GM23248 (cell line): ENCODE data around the gene BHLHE41. TPM values are rescaled to one million over a fixed set of nuclear protein-coding genes. Genes with fewer than 3 reads are reported as not detected.
A peak's percentile ranks its signal among the peaks of the same experiment; 100 is the strongest.

Experiments
- DNase-seq: peaks from one replicate; pipeline ENCODE4 v3.0.0-alpha.2; 2015
- H2AFZ ChIP-seq: fragments of 200-600 bp; sonication (generic); 2 replicates; pipeline ENCODE4 v1.6.1; 2016; ENCODE audit warnings: antibody characterized with exemption
- H3F3A ChIP-seq: fragments of 200-600 bp; sonication (generic); 2 replicates; pipeline ENCODE4 v1.6.1; 2016; ENCODE audit warnings: mild to moderate bottlenecking, antibody characterized with exemption, mixed run types; ENCODE audit not compliant: insufficient read depth
- H3K27ac ChIP-seq: fragments of 200-600 bp; sonication (generic); 2 replicates; pipeline ENCODE4 v1.5.1; 2016; ENCODE audit warnings: mild to moderate bottlenecking
- H3K27me3 ChIP-seq: fragments of 200-600 bp; sonication (generic); replicated peaks from 2 replicates; pipeline ENCODE4 v1.6.1; 2016; ENCODE audit warnings: mild to moderate bottlenecking; ENCODE audit not compliant: insufficient read depth
- H3K36me3 ChIP-seq: fragments of 200-600 bp; sonication (generic); 2 replicates; pipeline ENCODE4 v1.6.1; 2016; ENCODE audit warnings: low read depth, mild to moderate bottlenecking
- H3K4me1 ChIP-seq: fragments of 200-600 bp; sonication (generic); 2 replicates; pipeline ENCODE4 v1.6.1; 2016; ENCODE audit warnings: mild to moderate bottlenecking; ENCODE audit not compliant: insufficient read depth
- H3K4me2 ChIP-seq: fragments of 200-600 bp; sonication (generic); one replicate; pipeline ENCODE4 v1.6.1; 2016; ENCODE audit warnings: mild to moderate bottlenecking; ENCODE audit not compliant: unreplicated experiment
- H3K4me3 ChIP-seq: fragments of 200-600 bp; sonication (generic); 2 replicates; pipeline ENCODE4 v1.5.1; 2016; ENCODE audit warnings: mild to moderate bottlenecking
- H3K79me2 ChIP-seq: fragments of 200-600 bp; sonication (generic); 2 replicates; pipeline ENCODE4 v1.6.1; 2016; ENCODE audit warnings: mild to moderate bottlenecking; ENCODE audit not compliant: insufficient read depth
- H3K9ac ChIP-seq: fragments of 200-600 bp; sonication (generic); 2 replicates; pipeline ENCODE4 v1.6.1; 2016; ENCODE audit warnings: mild to moderate bottlenecking
- H3K9me2 ChIP-seq: fragments of 200-600 bp; sonication (generic); 2 replicates; pipeline ENCODE4 v1.6.1; 2016; ENCODE audit warnings: mixed run types, mild to moderate bottlenecking, moderate library complexity; ENCODE audit not compliant: insufficient read depth
- H3K9me3 ChIP-seq: fragments of 200-600 bp; sonication (generic); one replicate; pipeline ENCODE4 v1.6.1; 2017; ENCODE audit warnings: low read depth
- H4K20me1 ChIP-seq: fragments of 200-600 bp; sonication (generic); 2 replicates; pipeline ENCODE4 v1.6.0; 2016; ENCODE audit not compliant: insufficient read depth
- EZH2 ChIP-seq: fragments of 200-600 bp; sonication (generic); IDR thresholded peaks from 2 replicates; pipeline ENCODE4 v1.6.1; 2018; ENCODE audit warnings: antibody characterized with exemption, mild to moderate bottlenecking; ENCODE audit not compliant: insufficient read depth, poor library complexity, severe bottlenecking
- EZH2phosphoT487 ChIP-seq: fragments of 200-600 bp; sonication (generic); IDR thresholded peaks from 2 replicates; pipeline ENCODE4 v1.6.1; 2018; ENCODE audit warnings: antibody characterized with exemption, moderate library complexity, mild to moderate bottlenecking, low read depth; ENCODE audit not compliant: insufficient read depth
- WGBS, 2 experiments: methylation state at CpG; one replicate each; pipeline ENCODE4 v1.1.6; 2015 to 2017; ENCODE audit warnings: low lambda C conversion rate in 2 of 2, low coverage in 1 of 2; ENCODE audit errors: missing lambda C conversion rate in 2 of 2; 5-methylcytosine and 5-hydroxymethylcytosine counted together
- in situ Hi-C: fragments of 300-500 bp; cut with MboI; formaldehyde crosslinking; loops from 2 replicates; pipeline ENCODE4 v1.15.0; 2020
- polyA plus RNA-seq: library from polyadenylated mRNA; unstranded; fragments of >200 nt; fragmentation: Nextera tagmentation; extraction: Ambion mirVana; gene quantifications from 2 replicates; pipeline ENCODE4 v1.2.1, GENCODE V29; 2016
- total RNA-seq: library from RNA; depleted of rRNA; stranded (reverse); fragments of >200 nt; shearing (Covaris generic); gene quantifications from 2 replicates; pipeline ENCODE4 v1.2.3, GENCODE V29; 2014; rRNA removed

Gene BHLHE41
- total RNA-seq (0.76 and 1.6 TPM in 2 replicates), polyA plus RNA-seq (1.3 and 1.7 TPM in 2 replicates)

DNA sequence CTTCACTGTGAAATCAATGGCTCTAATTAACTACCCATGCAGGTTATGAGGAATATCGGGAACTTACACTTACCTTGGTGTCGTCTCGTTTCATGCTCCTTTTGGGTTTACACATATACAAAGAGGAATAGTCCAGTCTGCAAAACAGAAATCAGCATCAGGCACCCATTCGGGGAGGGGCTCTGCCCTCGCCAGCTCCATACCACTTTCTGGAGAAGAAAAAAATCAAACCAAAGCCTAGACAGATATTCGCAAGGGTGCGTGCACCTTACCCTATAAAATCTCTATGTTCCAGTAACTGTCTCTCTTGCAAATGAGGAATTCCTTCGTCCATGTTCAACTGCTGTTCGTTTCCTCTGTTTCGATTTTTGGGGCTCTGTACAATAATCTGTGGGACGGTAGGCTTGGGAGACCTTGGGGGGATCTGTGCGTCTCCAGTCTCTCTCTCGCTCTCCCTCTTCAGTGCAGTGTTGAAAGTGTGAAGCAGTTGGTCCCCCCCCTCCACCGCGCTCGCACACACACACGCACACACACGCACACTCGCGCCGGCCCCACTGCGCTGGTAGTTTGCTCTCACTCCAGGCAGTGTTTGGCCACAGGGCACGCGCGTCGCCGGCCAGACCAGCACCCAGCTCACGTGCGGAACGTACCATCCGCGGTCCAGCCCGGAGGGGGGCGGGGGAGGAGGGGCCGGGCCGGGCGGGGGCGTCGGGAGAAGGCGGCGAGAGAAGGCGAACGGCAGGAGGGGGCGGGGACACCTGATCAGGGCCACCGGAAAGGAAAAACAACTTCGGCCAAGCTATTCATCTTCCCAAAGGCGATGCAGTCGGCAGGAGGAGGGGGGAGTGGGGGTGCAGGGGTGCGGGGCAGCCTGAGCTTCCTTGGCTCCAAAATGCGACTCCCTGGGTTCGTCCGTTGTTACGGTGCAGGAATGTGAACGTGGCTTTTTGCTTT lies at the start of gene BHLHE41:
Gene BHLHE41 (minus strand): TSS at position 592 of the 954 bp plus-strand sequence. CDS start 258 bp downstream, at position 334.
- peak within 1 kb of the TSS; percentile 87 for H2AFZ ChIP-seq
- no peaks in the 10 kb centered on the region for H3K9me3 ChIP-seq
- H3K4me1 ChIP-seq = peaks cover 25% of the 10 kb centered on the region
- H3K27me3 ChIP-seq = no peaks in the 10 kb centered on the region
- H3K79me2 ChIP-seq = no peaks in the 10 kb centered on the region
- H3K27ac ChIP-seq = peak within 1 kb of the TSS; percentile 84
- no peaks in the 10 kb centered on the region for H3K36me3 ChIP-seq
- 1% methylated on average over 41 to 54 of the region's 54 CpGs for WGBS, 2 experiments
- H3K4me3 ChIP-seq = peak within 1 kb of the TSS; percentile 85
- H3K9me2 ChIP-seq = no peaks in the 10 kb centered on the region
- TF ChIP-seq EZH2phosphoT487 (no peak), EZH2 (no peak)
- in situ Hi-C loops = no loop called here
- H4K20me1 ChIP-seq = no peaks in the 10 kb centered on the region
- DNase-seq = peak; percentile 76
- H3K9ac ChIP-seq = peak within 1 kb of the TSS; percentile 93
- H3K4me2 ChIP-seq = peak within 1 kb of the TSS; percentile 98
- H3F3A ChIP-seq = peaks cover 33% of the 10 kb centered on the region

DNA sequence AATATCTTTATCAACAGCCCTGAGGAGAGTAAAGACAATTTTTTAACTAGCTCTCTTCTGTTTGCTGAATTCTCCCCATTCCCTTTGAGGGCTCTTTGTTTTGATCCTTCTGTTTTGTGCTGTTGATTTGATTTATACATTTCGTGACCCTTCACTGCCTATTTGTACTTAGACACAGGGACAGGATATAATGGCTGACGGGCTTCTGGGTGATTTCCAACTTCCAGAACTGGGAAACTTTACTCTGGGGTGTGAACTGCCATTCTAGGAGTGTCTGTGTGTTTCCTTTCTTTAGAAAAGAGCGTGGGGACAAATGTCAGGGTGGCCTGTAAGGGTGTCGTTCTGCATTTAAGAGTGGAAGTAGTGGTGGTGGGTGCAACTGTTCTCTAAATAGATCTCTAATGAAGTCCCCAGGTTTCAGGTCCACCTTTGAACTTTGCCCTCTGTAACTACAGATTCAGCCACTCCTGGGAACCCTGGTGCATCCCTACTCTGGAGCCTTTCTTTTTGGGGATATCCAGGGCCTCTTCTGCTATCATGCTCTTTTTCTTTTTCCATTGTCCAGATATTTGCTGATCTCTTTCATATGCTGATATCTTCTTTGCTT lies 48.2 kb upstream of the BHLHE41 start:
- TF ChIP-seq EZH2phosphoT487 (no peak), EZH2 (no peak)
- H3K4me1 ChIP-seq = no peaks in the 10 kb centered on the region
- no peaks in the 10 kb centered on the region for H3K9me2 ChIP-seq
- H3K36me3 ChIP-seq = no peaks in the 10 kb centered on the region
- in situ Hi-C loops = no loop called here
- no peaks in the 10 kb centered on the region for H4K20me1 ChIP-seq
- no peak overlapping the region for H3K4me3 ChIP-seq
- H3K27me3 ChIP-seq = no peaks in the 10 kb centered on the region
- H2AFZ ChIP-seq = no peak overlapping the region
- no peak overlapping the region for H3K9ac ChIP-seq
- DNase-seq = no peak
- no peaks in the 10 kb centered on the region for H3K79me2 ChIP-seq
- 58 to 61% methylated on average over 4 of the region's 4 CpGs for WGBS, 2 experiments
- H3K27ac ChIP-seq = no peak overlapping the region
- no peak overlapping the region for H3K4me2 ChIP-seq
- H3F3A ChIP-seq = no peaks in the 10 kb centered on the region
- H3K9me3 ChIP-seq = no peaks in the 10 kb centered on the region

DNA sequence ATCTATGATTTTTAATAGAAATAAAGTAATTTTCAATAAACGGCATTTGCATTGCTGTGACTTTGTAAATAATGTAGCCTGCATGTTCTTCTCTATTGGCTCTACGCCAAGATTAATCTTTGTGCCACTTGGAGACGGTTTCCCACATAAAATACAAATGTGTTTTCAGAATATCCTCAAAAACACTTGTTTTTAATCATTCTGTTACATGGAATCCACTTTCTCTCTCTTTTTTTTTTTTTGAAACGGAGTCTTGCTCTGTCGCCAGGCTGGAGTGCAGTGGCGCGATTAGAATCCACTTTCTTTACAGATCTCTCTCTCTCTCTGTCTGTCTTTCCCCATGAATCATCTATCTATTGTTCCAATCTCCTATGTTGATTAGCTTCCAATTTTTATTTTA lies 47.7 kb upstream of the BHLHE41 start:
- Histone ChIP-seq H3K9ac (no peak overlapping the region), H2AFZ (no peak overlapping the region), H3K9me3 (no peaks in the 10 kb centered on the region), H3F3A (no peaks in the 10 kb centered on the region), H3K4me2 (no peak overlapping the region), H3K79me2 (no peaks in the 10 kb centered on the region), H3K27ac (no peak overlapping the region), H3K4me1 (no peaks in the 10 kb centered on the region), H4K20me1 (no peaks in the 10 kb centered on the region), H3K27me3 (no peaks in the 10 kb centered on the region), H3K9me2 (no peaks in the 10 kb centered on the region), H3K36me3 (no peaks in the 10 kb centered on the region), H3K4me3 (no peak overlapping the region)
- in situ Hi-C loops = no loop called here
- WGBS, 2 experiments = 41 to 51% methylated on average over 7 of the region's 7 CpGs
- DNase-seq = no peak
- no peak for TF ChIP-seq EZH2phosphoT487
- TF ChIP-seq EZH2 = no peak

- Histone ChIP-seq H4K20me1 (no peaks in the 10 kb centered on the region), H3K4me1 (no peaks in the 10 kb centered on the region), H3K27ac (no peak overlapping the region), H3K9me3 (no peaks in the 10 kb centered on the region), H3K27me3 (no peaks in the 10 kb centered on the region), H3K79me2 (no peaks in the 10 kb centered on the region), H3F3A (no peaks in the 10 kb centered on the region), H3K4me3 (no peak overlapping the region), H3K9ac (no peak overlapping the region), H3K9me2 (no peaks in the 10 kb centered on the region), H2AFZ (no peak overlapping the region), H3K36me3 (no peaks in the 10 kb centered on the region), H3K4me2 (no peak overlapping the region)
- TF ChIP-seq EZH2phosphoT487 = no peak
- TF ChIP-seq EZH2 = no peak
- 80% methylated on average over 4 of the region's 4 CpGs for WGBS, 2 experiments
- in situ Hi-C loops = no loop called here
- no peak for DNase-seq
Measured at GRCh38 chr12:26172013-26172412, 47.2 kb upstream of the BHLHE41 start.
